ENCODE data around the gene CITED4. TPM values are rescaled to one million over a fixed set of nuclear protein-coding genes. Genes with fewer than 3 reads are reported as not detected.

Gene CITED4
- total and polyA plus RNA-seq, 9 of the 15 experiments (the other 6 are each of a cell fraction or from before 2014, with no cell fraction given): 0.11 to 1.2 (median 0.17) TPM; not detected in 2

GRCh38 chr1:40829631-40830245 lies 32.4 kb downstream of the CITED4 start (continued):
- TF ChIP-seq ZBTB49 (CRISPR knock-in tag; IDR thresholded peaks at IDR 0.05; ENCODE audit: borderline replicate concordance) (no peak), GTF3C2 (IDR thresholded peaks at IDR 0.05; ENCODE audit: borderline replicate concordance, extremely low read depth, insufficient read length) (no peak), RFX1 (IDR thresholded peaks at IDR 0.05) (no peak), NBN (IDR thresholded peaks at IDR 0.05; ENCODE audit: low read depth) (no peak), ZNF586 (CRISPR knock-in tag; conservative IDR thresholded peaks at IDR 0.05) (no peak), CEBPB (tag; IDR thresholded peaks at IDR 0.05) (no peak), DDX20 (tag; IDR thresholded peaks at IDR 0.05; ENCODE audit: low read depth) (no peak), HMGN3 (IDR thresholded peaks at IDR 0.05; ENCODE audit: borderline replicate concordance, extremely low read depth, insufficient read length, low read depth, low read length) (no peak), ZNF785 (CRISPR knock-in tag; IDR thresholded peaks at IDR 0.05) (no peak), SLC30A9 (CRISPR knock-in tag; IDR thresholded peaks at IDR 0.05) (no peak), HIVEP1 (CRISPR knock-in tag; IDR thresholded peaks at IDR 0.05) (no peak), YBX1 (IDR thresholded peaks at IDR 0.05) (no peak), SIX5 (IDR thresholded peaks at IDR 0.05; ENCODE audit: borderline replicate concordance in 1 of 2, insufficient read depth in 1 of 2, low read depth in 1 of 2, low read length in 2 of 2) (no peak), ZBTB7A (IDR thresholded peaks at IDR 0.05; ENCODE audit: borderline replicate concordance, control insufficient read depth, low read depth, low read length) (0 out of 2 replicates have a peak, but pooled peaks have one; percentile 6), MTA1 (IDR thresholded peaks at IDR 0.05; ENCODE audit: borderline replicate concordance) (no peak), ZNF134 (CRISPR knock-in tag; conservative IDR thresholded peaks at IDR 0.05) (no peak), DACH1 (IDR thresholded peaks at IDR 0.05; ENCODE audit: partially characterized antibody) (no peak), ATF1 (CRISPR knock-in tag; IDR thresholded peaks at IDR 0.05) (no peak), ATF1 (tag; IDR thresholded peaks at IDR 0.05) (peak; percentile 66), ZNF280A (IDR thresholded peaks at IDR 0.05; ENCODE audit: low read depth, partially characterized antibody) (no peak), PPARD (CRISPR knock-in tag; IDR thresholded peaks at IDR 0.05) (no peak)

All from K562 (cell line).